ENCODE results near the gene NTSR1.

NTSR1 gene

DNA sequence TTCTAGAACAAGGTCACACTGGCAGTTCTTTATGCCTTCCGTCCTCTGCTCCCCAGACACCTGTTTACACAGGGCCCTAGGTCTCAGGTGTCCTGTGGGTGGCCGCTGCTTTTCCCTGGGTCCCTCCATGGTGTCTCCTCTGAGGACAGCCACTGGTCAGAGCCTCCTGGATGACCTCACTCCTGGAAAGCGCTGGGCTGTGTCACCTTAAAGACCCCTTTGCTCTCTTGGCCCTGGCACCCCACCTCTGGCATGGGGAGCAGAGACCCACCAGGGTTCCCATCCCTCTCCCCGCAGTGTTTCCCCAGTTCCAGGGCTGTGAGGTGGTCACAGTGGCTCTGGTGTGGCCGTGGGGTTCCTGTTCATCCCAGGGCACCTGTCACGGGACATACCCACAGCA lies 33.9 kb downstream of the NTSR1 start:
- Histone ChIP-seq H4K20me1 (ENCODE audit: control insufficient read depth, insufficient read depth, low read depth, low read length) (no peaks in the 10 kb centered on the region), H3K36me3 (ENCODE audit: control insufficient read depth, low read length) (no peaks in the 10 kb centered on the region), H3K4me3 (ENCODE audit: low read length) (no peak overlapping the region), H3K9me3 (ENCODE audit: control insufficient read depth, insufficient read depth, low read length) (no peaks in the 10 kb centered on the region), H3K27ac (ENCODE audit: low read depth, low read length) (no peak overlapping the region), H3K27me3 (ENCODE audit: control insufficient read depth, low read length) (no peaks in the 10 kb centered on the region), H3F3A (ENCODE audit: control insufficient read depth, insufficient read depth) (no peaks in the 10 kb centered on the region), H3K9me2 (replicated peaks; ENCODE audit: control insufficient read depth, low read length) (no peaks in the 10 kb centered on the region), H3K79me2 (ENCODE audit: control insufficient read depth, low read length) (no peaks in the 10 kb centered on the region), H3K4me1 (ENCODE audit: control insufficient read depth, low read length) (peaks cover 16% of the 10 kb centered on the region), H3K4me2 (ENCODE audit: low read length) (no peak overlapping the region)
- TF ChIP-seq EZH2phosphoT487 (IDR thresholded peaks at IDR 0.05; ENCODE audit: borderline replicate concordance, low read length) (no peak), CTCF (IDR thresholded peaks at IDR 0.05; ENCODE audit: low read depth, low read length, poor library complexity, severe bottlenecking) (no peak)

- no peaks in the 10 kb centered on the region for H3K27me3 ChIP-seq (ENCODE audit: control insufficient read depth, low read length)
- H4K20me1 ChIP-seq (ENCODE audit: control insufficient read depth, insufficient read depth, low read depth, low read length), result no peaks in the 10 kb centered on the region
- no peaks in the 10 kb centered on the region for H3K36me3 ChIP-seq (ENCODE audit: control insufficient read depth, low read length)
- peaks cover 16% of the 10 kb centered on the region for H3K4me1 ChIP-seq (ENCODE audit: control insufficient read depth, low read length)
- H3K9me2 ChIP-seq (replicated peaks; ENCODE audit: control insufficient read depth, low read length), result no peaks in the 10 kb centered on the region
- no peak overlapping the region for H3K4me2 ChIP-seq (ENCODE audit: low read length)
- no peak overlapping the region for H3K4me3 ChIP-seq (ENCODE audit: low read length)
- H3K9me3 ChIP-seq (ENCODE audit: control insufficient read depth, insufficient read depth, low read length), result no peaks in the 10 kb centered on the region
- TF ChIP-seq CTCF (IDR thresholded peaks at IDR 0.05; ENCODE audit: low read depth, low read length, poor library complexity, severe bottlenecking) (no peak), EZH2phosphoT487 (IDR thresholded peaks at IDR 0.05; ENCODE audit: borderline replicate concordance, low read length) (no peak)
- H3F3A ChIP-seq (ENCODE audit: control insufficient read depth, insufficient read depth), result no peaks in the 10 kb centered on the region
- H3K27ac ChIP-seq (ENCODE audit: low read depth, low read length), result no peak overlapping the region
- H3K79me2 ChIP-seq (ENCODE audit: control insufficient read depth, low read length), result no peaks in the 10 kb centered on the region
Measured at GRCh38 chr20:62742979-62743776, 34.5 kb downstream of the NTSR1 start.

DNA sequence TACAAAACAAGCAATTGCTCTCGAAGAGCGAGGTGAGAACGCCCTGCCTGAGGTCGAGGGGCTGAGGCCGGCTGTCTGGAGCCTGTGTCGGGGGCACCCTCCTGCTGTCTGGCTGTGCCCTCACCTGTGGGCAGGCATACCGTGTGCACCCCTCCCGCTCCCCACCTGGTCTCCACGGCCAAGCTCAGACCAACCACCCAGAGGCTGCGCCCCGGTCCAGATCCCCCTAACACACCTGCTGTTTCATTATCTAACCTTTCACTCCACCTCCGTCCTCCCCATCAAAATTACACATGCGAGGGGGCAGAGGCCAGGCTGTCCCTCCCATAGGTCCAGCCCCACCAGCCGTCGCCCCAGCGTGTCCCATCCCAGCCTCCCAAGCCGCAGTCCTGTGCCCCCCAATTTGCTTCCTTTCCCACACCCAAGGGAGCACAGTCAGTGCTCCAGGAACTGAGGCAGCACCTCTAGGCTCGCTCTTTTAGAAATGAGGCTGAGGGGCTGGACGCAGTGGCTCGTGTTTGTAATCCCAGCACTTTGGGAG lies 35.2 kb downstream of the NTSR1 start:
- TF ChIP-seq CTCF (IDR thresholded peaks at IDR 0.05; ENCODE audit: low read depth, low read length, poor library complexity, severe bottlenecking), result no peak
- TF ChIP-seq EZH2phosphoT487 (IDR thresholded peaks at IDR 0.05; ENCODE audit: borderline replicate concordance, low read length), result no peak
- Histone ChIP-seq H3K36me3 (ENCODE audit: control insufficient read depth, low read length) (no peaks in the 10 kb centered on the region), H3K79me2 (ENCODE audit: control insufficient read depth, low read length) (no peaks in the 10 kb centered on the region)

More for the DNA sequence above, 35.2 kb downstream of the NTSR1 start:
- Histone ChIP-seq H3K27ac (ENCODE audit: low read depth, low read length) (no peak overlapping the region), H3K4me2 (ENCODE audit: low read length) (no peak overlapping the region), H3K4me3 (ENCODE audit: low read length) (no peak overlapping the region), H3K9me2 (replicated peaks; ENCODE audit: control insufficient read depth, low read length) (no peaks in the 10 kb centered on the region), H3K4me1 (ENCODE audit: control insufficient read depth, low read length) (peaks cover 16% of the 10 kb centered on the region), H3K27me3 (ENCODE audit: control insufficient read depth, low read length) (no peaks in the 10 kb centered on the region), H4K20me1 (ENCODE audit: control insufficient read depth, insufficient read depth, low read depth, low read length) (no peaks in the 10 kb centered on the region), H3K9me3 (ENCODE audit: control insufficient read depth, insufficient read depth, low read length) (no peaks in the 10 kb centered on the region), H3F3A (ENCODE audit: control insufficient read depth, insufficient read depth) (no peaks in the 10 kb centered on the region)

Data from DOHH2 (cell line).